Motor neuron (in vitro differentiated cells): ENCODE data around the gene FAM131B. TPM values are rescaled to one million over a fixed set of nuclear protein-coding genes. Genes with fewer than 3 reads are reported as not detected.

ENCODE experiments used
- ATAC-seq, 8 experiments: fragments of 200-7000 bp; cut with Tn5 transposase; replicated peaks in 6 of 8; 2 replicates each; pipeline ENCODE4 v1.8.0; 2021; ENCODE audit warnings: mild to moderate bottlenecking in 8 of 8, moderate library complexity in 8 of 8
- H3K27ac ChIP-seq, 2 donors: fragments of 250-450 bp; sonication (Bioruptor Pico); 2 replicates each; pipeline ENCODE4 v1.9.0; 2021; ENCODE audit warnings: antibody characterized with exemption in 2 of 2, mild to moderate bottlenecking in 2 of 2, moderate library complexity in 1 of 2
- H3K4me1 ChIP-seq, 2 donors: fragments of 250-450 bp; sonication (Bioruptor Pico); replicated peaks in 1 of 2; 2 replicates each; pipeline ENCODE4 v1.6.1; 2021; ENCODE audit warnings: antibody characterized with exemption in 2 of 2, mild to moderate bottlenecking in 2 of 2, moderate library complexity in 1 of 2
- H3K4me3 ChIP-seq, 5 donors: fragments of 250-450 bp; sonication (Bioruptor Pico); 2 replicates each; pipeline ENCODE4 v1.9.0; 2021; ENCODE audit warnings: antibody characterized with exemption in 5 of 5, mild to moderate bottlenecking in 5 of 5, moderate library complexity in 4 of 5
- WGBS, 10 experiments: fragments of 450-650 bp; shearing (Covaris generic); methylation state at CpG; one replicate each; pipeline ENCODE4 v1.0.0; 2022; 5-methylcytosine and 5-hydroxymethylcytosine counted together
- in situ Hi-C, 9 experiments: fragments of 400-800 bp; cut with MboI; loops; one replicate each; pipeline ENCODE4 v1.15.0; 2021; ENCODE audit warnings: low sequenced_read_pairs in 9 of 9, low pct_unique_long_range_greater_than_20kb in 2 of 9; ENCODE audit not compliant: unreplicated experiment in 9 of 9
- total RNA-seq, 8 experiments: library from RNA; unstranded; fragments of 300-600 nt; gene quantifications; 2 replicates each; pipeline versions ENCODE4 v1.2.3 to v1.2.4, GENCODE V29; 2022

The FAM131B gene
- total RNA-seq, 8 experiments from 2014 or later = 0.22 to 49.1 (median 34.2) TPM

- in situ Hi-C loops = no loop called here
These were observed 46.7 kb downstream of the FAM131B start, which contains the start of gene CLCN1 for GRCh38 chr7:143315776-143316175. CLCN1 (plus strand) TSS chr7:143316111; CDS start chr7:143316213, 102 bp downstream.

GRCh38 chr7:143314127-143314526 lies 48.4 kb downstream of the FAM131B start:
- no peaks in the 10 kb centered on the region for H3K4me1 ChIP-seq
- no peak overlapping the region for H3K4me3 ChIP-seq
- H3K27ac ChIP-seq = no peak overlapping the region
- in situ Hi-C loops = no loop called here
- ATAC-seq = no peak

More at GRCh38 chr7:143315776-143316175, 46.7 kb downstream of the FAM131B start, which contains the start of gene CLCN1:
- WGBS, 10 experiments = 54 to 100% (median 90%) methylated on average over 1 to 2 of the region's 5 CpGs; no CpG with 5 or more reads in 6 of the 10 experiments
- Histone ChIP-seq H3K27ac (no peak within 1 kb of the TSS), H3K4me1 (no peaks in the 10 kb centered on the region), H3K4me3 (no peak within 1 kb of the TSS)
- peak in 2 of 8 experiments; percentile 26 to 32 for ATAC-seq

GRCh38 chr7:143308632-143309031 lies 53.9 kb downstream of the FAM131B start:
- in situ Hi-C loops = no loop called here
- Histone ChIP-seq H3K4me1 (no peaks in the 10 kb centered on the region), H3K27ac (no peak overlapping the region), H3K4me3 (no peak overlapping the region)
- ATAC-seq = no peak
- WGBS, 10 experiments = 83 to 100% (median 100%) methylated on average over 1 to 2 of the region's 2 CpGs; no CpG with 5 or more reads in 1 of the 10 experiments

GRCh38 chr7:143305423-143306070 lies 57.0 kb downstream of the FAM131B start:
- Histone ChIP-seq H3K4me1 (no peaks in the 10 kb centered on the region), H3K4me3 (no peak overlapping the region), H3K27ac (no peak overlapping the region)
- 52 to 100% (median 89%) methylated on average over 1 to 9 of the region's 10 CpGs for WGBS, 10 experiments
- in situ Hi-C loops = no loop called here
- ATAC-seq = peak in 3 of 8 experiments; percentile 77 to 87 (median 82)

GRCh38 chr7:143304938-143305337 lies 57.6 kb downstream of the FAM131B start:
- Histone ChIP-seq H3K27ac (no peak overlapping the region), H3K4me1 (no peaks in the 10 kb centered on the region), H3K4me3 (no peak overlapping the region)
- ATAC-seq = no peak
- in situ Hi-C loops = no loop called here
- 79 to 100% (median 97%) methylated on average over 1 to 6 of the region's 6 CpGs; no CpG with 5 or more reads in 6 of the 10 experiments for WGBS, 10 experiments

- no peak for ATAC-seq
- WGBS, 10 experiments = 86 to 100% (median 98%) methylated on average over 1 to 10 of the region's 10 CpGs
These were observed 58.8 kb downstream of the FAM131B start for GRCh38 chr7:143303733-143304132.

More at GRCh38 chr7:143303733-143304132, 58.8 kb downstream of the FAM131B start:
- H3K4me3 ChIP-seq = no peak overlapping the region
- no peaks in the 10 kb centered on the region for H3K4me1 ChIP-seq
- no peak overlapping the region for H3K27ac ChIP-seq
- in situ Hi-C loops = no loop called here

Other genes with a start within 250 kb of the FAM131B start
- not detected for gene PIP, start 230.6 kb downstream of the FAM131B start, total RNA-seq
- under 1 TPM in 5 of 8 experiments, not detected in 3; 0.28 to 0.45 (median 0.33) TPM for gene TAS2R39, start 179.3 kb downstream of the FAM131B start, total RNA-seq
- gene TAS2R40, start 140.7 kb downstream of the FAM131B start, total RNA-seq = under 1 TPM in 4 of 8 experiments, not detected in 4; 0.27 to 0.76 (median 0.57) TPM
- 100 to 1,000 TPM in 2 of 8 experiments, 10 to 100 TPM in 6; 18.0 to 189 (median 46.9) TPM for gene GSTK1, start 99.3 kb downstream of the FAM131B start, total RNA-seq
- 1 to 10 TPM in 7 of 8 experiments, under 1 TPM in 1; 0.51 to 4.5 (median 1.8) TPM for gene TMEM139, start 77.8 kb downstream of the FAM131B start, total RNA-seq
- 10 to 100 TPM; 10.5 to 26.0 (median 14.1) TPM for gene CASP2, start 74.4 kb downstream of the FAM131B start, total RNA-seq
- gene CLCN1, start 46.6 kb downstream of the FAM131B start, total RNA-seq = under 1 TPM in 6 of 8 experiments, not detected in 2; 0.07 to 0.28 (median 0.15) TPM
- 100 to 1,000 TPM in 2 of 8 experiments, 10 to 100 TPM in 6; 15.5 to 110 (median 49.1) TPM for gene ZYX, start 18.6 kb upstream of the FAM131B start, total RNA-seq
- 1 to 10 TPM in 4 of 8 experiments, under 1 TPM in 4; 0.65 to 6.2 (median 0.98) TPM for gene EPHA1, start 46.1 kb upstream of the FAM131B start, total RNA-seq
- not detected for gene TAS2R60, start 80.7 kb upstream of the FAM131B start, total RNA-seq
- 1 to 10 TPM in 1 of 8 experiments, not detected in 7; 1.1 TPM for gene TAS2R41, start 115.2 kb upstream of the FAM131B start, total RNA-seq
- gene CTAGE15, start 209.1 kb upstream of the FAM131B start, total RNA-seq = under 1 TPM in 2 of 8 experiments, not detected in 6; 0.11 to 0.13 TPM